ENCODE measurements around the gene PBX1.
"Not testable (repeated sequence)": the region's sequence is repeated elsewhere in the genome, so short reads cannot be mapped to it uniquely, and the experiment has no call there.

PBX1 gene

DNA sequence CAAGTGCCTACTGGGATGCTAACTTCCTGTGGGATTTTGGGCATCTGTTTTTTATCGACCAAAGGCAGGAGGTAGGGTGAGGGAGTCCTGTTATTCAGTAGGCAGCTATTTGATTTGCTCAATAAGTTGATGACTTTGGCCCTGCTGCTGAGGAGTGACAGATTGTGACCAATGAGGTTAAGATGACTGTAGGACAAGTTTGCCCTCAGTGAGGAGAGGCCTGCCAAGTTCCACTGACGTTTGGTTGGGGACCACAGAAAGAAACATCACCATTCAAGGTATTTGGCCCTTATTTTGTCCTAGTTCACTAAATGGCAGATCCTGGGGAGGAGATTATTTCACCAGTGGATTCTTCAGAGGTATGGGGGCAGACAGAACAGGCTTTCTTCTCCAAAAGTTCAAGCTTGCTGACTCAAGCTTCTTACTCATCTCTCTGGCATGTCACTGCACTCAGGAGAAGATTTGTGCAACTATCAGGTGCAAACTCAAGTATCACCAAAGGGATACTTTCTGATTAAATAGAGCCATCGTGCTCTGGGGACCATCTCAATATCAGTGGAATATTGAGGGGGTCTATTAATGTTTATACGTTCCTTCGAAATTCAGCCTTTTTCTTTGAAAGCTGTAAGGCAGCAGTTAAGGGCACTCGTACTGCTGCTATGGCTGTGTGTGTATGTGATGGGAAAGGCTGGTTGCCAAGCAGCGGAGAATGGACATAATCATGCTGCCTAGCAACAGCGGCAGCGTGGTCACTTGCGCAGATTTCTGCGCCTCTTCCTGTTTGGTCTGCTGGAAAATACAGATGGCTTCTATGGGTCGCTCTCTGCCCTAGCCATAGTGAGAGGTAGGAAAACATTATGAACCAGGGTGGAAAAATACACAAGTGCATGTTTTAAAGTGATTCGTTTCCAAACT lies 78.7 kb downstream of the PBX1 start:
- in situ Hi-C loops (cut with MboI; ENCODE audit: low sequenced_read_pairs): no loop called here

DNA sequence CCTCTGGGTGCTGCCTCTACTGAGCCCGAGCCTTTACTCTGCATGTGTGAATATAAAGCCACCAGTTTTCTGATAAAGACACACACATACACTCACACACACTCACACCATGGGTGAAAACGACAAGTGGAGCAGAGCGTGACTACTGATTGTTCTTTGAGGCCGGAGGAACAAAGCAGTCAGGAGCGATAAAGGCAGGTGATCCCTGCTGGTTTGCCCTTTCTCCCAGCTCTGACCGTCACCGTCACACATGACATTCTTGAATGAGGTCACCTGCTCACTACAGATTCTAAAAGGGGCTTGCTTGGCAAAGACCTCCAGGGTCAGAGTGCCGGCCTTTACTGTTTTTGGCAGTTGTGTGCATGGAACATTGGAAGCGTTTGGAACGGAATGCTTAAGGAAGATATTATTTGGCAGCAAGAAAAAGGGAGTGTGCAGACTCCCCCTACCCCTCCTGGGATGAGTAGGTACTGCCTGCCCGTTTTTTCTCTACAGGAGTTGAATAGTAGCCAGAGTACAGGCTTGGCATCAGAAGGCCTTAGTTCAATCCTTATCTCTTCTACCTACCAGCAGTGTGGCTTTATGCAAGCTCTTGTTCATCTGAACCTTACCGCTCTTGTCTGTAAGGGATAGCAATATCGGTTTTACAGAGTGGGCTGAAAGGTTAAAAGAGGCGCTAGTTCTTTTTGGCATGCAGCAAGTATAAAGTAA lies 79.7 kb downstream of the PBX1 start:
- in situ Hi-C loops (cut with MboI; ENCODE audit: low sequenced_read_pairs): no loop called here

- in situ Hi-C loops (cut with MboI; ENCODE audit: low sequenced_read_pairs): no loop called here
These were observed 81.8 kb downstream of the PBX1 start for GRCh38 chr1:164640686-164641352.

GRCh38 chr1:164641353-164641730 lies 82.4 kb downstream of the PBX1 start:
- in situ Hi-C loops (cut with MboI; ENCODE audit: low sequenced_read_pairs): no loop called here

DNA sequence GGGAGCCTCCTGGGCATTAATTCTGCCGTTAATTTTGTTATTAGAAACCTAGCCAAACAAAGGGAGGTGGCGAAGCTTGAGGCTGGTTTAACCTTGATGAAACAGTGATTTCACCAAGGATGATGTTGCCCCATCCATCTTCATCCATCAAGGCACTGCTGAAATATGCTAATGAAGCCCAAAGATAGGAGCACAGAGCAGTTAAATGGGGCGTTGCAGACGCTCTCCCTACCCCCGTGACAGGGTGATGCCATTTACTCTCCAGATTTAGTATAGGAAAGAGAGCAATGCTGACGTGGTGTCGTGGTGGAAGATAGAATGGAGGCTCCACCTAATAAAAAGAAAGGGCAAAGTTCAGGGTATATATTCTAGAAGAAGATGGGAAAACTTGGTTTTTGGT lies 84.0 kb downstream of the PBX1 start:
- in situ Hi-C loops (cut with MboI; ENCODE audit: low sequenced_read_pairs): no loop called here

GRCh38 chr1:164644268-164644667 lies 85.3 kb downstream of the PBX1 start:
- in situ Hi-C loops (cut with MboI; ENCODE audit: low sequenced_read_pairs): no loop called here

DNA sequence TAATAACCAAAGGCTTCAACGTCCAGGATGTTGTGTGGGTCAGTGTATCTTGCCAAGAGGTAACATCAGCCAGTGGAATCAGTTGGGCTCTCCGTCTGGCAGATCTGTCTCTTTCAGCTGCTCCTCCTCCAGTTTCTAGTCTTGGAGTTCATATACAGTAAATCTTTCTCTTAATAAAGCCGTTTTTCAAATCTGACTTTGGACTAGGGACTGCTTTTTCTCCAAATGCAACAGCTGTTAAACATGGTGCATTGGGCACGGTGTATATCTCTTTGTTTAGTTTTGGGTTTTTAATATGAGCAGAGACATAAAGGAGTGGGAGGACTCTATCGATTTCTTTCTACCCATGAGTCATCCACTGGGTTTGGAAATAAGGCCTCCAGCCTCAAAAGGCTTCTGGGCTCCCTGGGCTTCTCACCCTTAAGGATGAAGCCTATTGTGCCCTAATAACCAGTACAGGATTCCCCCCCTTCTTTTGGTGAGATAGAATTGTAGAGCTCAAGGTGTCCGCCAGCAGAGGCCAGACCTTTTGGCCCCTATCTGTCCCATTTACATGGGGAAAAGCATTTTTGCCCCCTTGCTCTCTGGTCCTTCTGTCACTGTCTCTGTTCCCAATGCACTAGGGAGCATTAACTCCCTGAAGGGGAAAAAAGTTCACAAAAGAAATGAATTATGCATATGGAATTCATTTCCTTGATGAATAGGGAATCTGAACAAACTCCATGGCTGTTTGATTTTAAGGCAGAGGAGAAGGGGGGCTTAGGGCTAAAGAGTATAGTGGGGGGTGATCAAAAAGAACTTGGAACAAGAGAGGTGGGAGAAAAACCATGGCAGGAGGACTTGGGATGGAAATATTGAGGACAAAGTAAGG lies 86.0 kb downstream of the PBX1 start:
- in situ Hi-C loops (cut with MboI; ENCODE audit: low sequenced_read_pairs): no loop called here

GRCh38 chr1:164645921-164646320 lies 86.9 kb downstream of the PBX1 start:
- in situ Hi-C loops (cut with MboI; ENCODE audit: low sequenced_read_pairs): no loop called here

- in situ Hi-C loops (cut with MboI; ENCODE audit: low sequenced_read_pairs): no loop called here
These were observed 88.2 kb downstream of the PBX1 start for GRCh38 chr1:164647211-164647610.

GRCh38 chr1:164648636-164649035 lies 89.7 kb downstream of the PBX1 start:
- in situ Hi-C loops (cut with MboI; ENCODE audit: low sequenced_read_pairs): no loop called here

DNA sequence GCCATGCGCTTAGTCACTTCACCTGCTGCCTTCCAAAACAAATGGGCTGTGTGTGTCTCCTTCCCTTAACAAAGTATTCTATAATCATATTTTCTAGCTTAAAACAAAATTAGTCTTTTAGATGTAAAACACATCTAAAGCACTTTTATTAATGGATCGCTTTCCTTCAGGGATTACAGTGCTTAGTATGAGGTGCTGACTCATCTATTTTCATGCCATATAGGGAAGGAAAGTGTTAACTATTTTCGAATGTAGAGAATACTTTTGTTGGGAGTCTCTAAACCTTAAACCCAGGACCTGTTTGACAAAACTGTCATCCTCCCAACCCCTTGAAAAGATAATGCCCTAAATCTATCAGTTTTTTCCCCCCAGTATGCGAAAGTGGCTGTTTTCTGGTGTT lies 90.2 kb downstream of the PBX1 start:
- in situ Hi-C loops (cut with MboI; ENCODE audit: low sequenced_read_pairs): no loop called here

GRCh38 chr1:164650531-164650930 lies 91.5 kb downstream of the PBX1 start:
- in situ Hi-C loops (cut with MboI; ENCODE audit: low sequenced_read_pairs): no loop called here

- in situ Hi-C loops (cut with MboI; ENCODE audit: low sequenced_read_pairs): no loop called here
These were observed 92.5 kb downstream of the PBX1 start for GRCh38 chr1:164651351-164651951.

DNA sequence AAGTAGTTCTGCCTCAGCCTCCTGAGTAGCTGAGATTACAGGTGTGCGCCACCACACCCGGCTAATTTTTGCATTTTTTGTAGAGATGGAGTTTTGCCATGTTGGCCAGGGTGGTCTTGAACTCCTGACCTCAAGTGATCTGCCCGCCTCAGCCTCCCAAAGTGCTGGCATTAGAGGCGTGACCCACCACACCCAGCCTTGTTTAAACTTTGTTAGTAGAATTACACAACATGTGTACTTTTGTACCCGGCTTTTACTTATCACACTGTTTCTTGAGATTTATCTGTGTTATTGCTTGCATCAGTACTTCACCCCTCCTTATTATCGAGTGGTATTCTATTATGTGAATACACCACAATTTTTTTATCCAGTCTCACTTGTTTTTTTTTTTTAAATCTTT lies 94.0 kb downstream of the PBX1 start:
- in situ Hi-C loops (cut with MboI; ENCODE audit: low sequenced_read_pairs): not testable (repeated sequence)

- in situ Hi-C loops (cut with MboI; ENCODE audit: low sequenced_read_pairs): no loop called here
These were observed 94.7 kb downstream of the PBX1 start for GRCh38 chr1:164653705-164654104.

DNA sequence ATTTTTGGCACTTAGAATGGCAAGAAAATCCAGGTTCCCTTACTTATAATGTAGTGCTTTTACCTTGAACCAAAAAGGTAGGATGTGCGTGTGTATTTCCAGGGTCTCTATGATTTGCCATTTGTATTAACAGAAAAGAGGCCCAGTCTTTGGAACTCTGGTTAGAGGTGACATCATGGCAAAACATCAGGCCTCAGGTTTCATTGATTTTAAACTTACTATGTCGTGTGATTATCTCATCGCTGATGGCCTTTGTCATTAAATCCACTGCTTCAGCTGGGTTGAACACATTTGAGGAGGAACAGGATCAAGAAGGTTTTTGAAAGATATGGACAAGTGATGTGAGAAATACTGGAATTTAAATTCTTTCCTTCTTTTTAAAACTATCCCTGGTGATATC lies 95.2 kb downstream of the PBX1 start:
- in situ Hi-C loops (cut with MboI; ENCODE audit: low sequenced_read_pairs): no loop called here

GRCh38 chr1:164658864-164659263 lies 99.9 kb downstream of the PBX1 start:
- in situ Hi-C loops (cut with MboI; ENCODE audit: low sequenced_read_pairs): no loop called here

DNA sequence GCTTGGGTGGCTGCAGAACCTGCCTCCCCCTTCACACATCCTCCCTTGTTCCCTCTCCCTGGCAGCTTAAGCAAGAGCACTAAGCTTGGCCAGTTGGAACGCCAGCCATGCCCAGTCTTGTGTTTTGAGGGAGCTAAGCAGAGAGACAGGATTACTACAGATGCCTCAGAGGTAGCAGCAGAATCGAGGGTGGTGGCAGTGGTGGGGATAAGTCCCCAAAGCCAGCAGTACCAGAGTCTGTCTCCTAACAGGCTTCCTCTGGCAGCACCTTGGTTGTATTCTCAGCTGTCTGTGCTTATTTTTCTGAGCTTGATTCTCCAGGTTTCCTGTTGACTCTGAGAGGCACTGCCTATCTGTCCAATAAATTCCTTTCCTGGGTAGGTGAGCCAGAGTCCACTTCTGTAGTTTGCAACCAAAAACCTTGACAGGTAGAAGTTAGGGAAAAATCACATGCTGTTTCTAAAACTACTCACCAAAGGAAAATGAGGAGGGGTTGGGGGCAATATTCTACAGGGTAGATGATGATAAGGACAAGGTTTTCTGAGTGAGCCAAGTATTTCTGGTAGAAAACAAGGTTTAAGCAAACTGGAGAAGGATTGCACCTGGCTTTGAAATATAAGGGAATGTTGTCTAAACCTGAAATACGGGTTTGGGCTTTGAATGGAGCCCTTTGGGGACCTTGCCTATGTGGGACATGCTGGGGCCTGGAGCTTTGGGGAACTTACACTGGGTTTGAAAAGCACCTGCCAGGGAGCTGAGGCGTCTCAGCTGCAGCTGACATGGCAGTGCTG lies 100.8 kb downstream of the PBX1 start:
- in situ Hi-C loops (cut with MboI; ENCODE audit: low sequenced_read_pairs): no loop called here

- in situ Hi-C loops (cut with MboI; ENCODE audit: low sequenced_read_pairs): no loop called here
These were observed 101.4 kb downstream of the PBX1 start for GRCh38 chr1:164660412-164660772.

DNA sequence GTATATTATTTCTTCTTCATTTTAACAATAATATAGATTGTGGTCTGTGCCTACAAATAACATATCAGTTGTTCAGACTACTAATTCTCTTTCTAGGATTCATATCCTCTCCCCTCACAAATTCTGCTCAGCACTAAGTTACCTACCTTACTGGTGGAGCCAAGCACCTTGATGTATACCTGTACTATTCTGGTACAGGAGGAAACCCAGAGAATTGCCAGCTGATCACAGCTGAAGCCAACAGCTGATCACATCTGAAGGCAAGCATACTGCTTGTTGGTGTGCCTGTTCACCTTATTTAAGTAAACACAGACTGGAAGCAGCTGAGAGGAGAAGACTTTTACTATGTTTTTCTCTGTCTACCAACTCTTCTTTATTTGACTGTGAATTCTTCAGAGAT lies 101.8 kb downstream of the PBX1 start:
- in situ Hi-C loops (cut with MboI; ENCODE audit: low sequenced_read_pairs): no loop called here

All from HL-60/S4 treated with retinoic acid at 250 ng/mL for 4 days and 3 days (cell line).